Activated CD8-positive, alpha-beta memory T cell treated with anti-CD3 and anti-CD28 coated beads, Interleukin-2, amount 50 U/mL, for 1 hour (primary cell): ENCODE results near the gene SHISA6.

Experiments
- DNase-seq: peaks from one replicate; pipeline ENCODE4 v3.0.0-alpha.2; 2020; ENCODE audit errors: extremely low read depth

SHISA6 gene

GRCh38 chr17:11598274-11599221, 357.5 kb downstream of the SHISA6 start, which contains the start of gene DNAH9:
TSS of gene DNAH9 (plus strand) at chr17:11598470. CDS start at chr17:11598499, 29 bp downstream.
- no peak for DNase-seq

DNA sequence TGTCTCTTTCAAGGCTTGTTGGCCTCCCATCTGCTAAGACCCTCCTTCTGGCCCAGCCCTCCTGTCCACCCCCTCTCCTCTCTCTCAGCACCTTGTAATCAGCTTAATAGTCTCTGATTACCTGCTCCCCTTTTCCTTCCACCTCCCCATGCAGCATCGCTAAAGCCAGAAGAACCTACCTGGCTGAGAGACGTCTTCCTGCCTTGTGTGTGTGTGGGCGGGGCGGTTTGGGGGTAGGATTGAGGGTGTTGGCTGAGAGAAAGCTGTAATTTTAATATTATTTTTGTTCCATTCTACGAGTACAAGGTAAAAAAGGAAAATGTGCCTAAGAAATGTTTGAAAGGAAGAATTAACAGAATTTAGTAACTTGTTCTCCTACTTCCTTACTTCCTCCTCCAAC, 360.6 kb downstream of the SHISA6 start:
- DNase-seq = no peak

GRCh38 chr17:11608396-11608795, 367.4 kb downstream of the SHISA6 start:
- DNase-seq = no peak

GRCh38 chr17:11610999-11611566, 370.1 kb downstream of the SHISA6 start:
- DNase-seq = no peak

- no peak for DNase-seq
Observed at GRCh38 chr17:11612956-11613355, 371.9 kb downstream of the SHISA6 start.
